NCI-H2029 (cell line): ENCODE results near the gene CUL3.
"Not testable (repeated sequence)": the region's sequence is repeated elsewhere in the genome, so short reads cannot be mapped to it uniquely, and the experiment has no call there.

Experiments used
- DNase-seq: peaks from one replicate; lab custom pipeline; 2025; lab: John Stamatoyannopoulos, UW

CUL3 gene

DNA sequence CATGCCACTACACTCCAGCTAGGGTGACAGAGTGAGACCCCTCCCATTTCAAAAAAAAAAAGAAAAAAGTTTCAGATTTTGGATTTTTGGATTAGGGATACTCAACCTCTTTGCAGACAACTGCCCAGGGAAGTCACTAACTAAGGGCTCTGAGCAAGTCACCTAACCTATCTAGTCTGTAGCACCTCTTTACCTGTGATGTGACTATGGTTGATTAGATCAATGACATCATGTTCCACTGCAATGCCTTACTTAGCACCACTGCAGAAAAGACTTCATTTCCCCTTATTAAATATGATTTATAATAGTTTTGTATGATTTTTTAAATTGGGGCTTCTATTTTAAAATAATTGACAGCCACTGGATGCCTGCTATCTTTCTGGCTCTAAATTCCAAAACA, 41.2 kb downstream of the CUL3 start:
- no peak for DNase-seq

DNA sequence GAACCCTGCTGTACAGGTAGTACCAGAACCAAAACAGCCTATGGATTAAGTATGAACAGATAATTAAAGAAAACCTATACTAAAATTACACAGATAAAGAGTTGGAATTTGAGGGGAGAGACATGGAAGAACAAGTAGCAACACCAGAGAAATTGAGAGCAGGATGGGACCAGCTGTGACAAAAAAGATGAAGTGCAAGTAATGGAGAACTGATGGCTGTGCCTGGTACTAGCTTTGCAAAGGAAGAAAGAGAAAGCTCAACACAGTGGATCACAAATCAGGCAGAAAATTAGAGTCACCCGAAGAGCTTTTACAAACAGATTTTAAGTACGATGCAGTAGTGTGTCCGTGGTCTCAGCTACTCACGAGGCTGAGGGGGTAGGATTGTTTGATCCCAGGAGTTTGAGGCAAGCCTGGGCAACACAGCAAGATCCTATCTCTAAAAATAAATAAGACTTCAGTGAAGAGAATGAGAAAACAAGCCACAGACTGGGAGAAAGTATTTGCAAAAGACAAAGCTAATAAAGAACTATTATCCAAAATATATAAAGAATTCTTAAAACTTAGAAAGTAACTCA, 46.5 kb downstream of the CUL3 start:
- DNase-seq: no peak

DNA sequence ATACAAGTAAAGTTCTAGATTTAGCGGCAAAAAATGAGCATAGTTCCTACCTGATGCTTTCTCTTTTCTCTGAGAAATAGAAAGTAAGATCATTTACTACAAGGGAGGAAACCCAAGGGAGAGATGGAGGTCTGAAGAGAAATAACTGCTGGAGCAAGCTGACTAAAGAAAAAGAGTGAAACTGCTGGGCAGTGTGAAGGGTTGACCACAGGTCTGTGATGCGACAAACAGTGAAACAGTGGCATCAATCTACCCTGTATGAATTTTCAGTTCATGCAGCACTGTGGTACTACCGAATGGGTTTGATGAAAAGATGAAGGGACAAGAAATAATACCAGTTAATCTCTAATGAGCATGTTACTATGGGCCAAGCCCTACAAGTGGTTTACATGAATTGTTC, 52.2 kb downstream of the CUL3 start:
- no peak for DNase-seq

DNA sequence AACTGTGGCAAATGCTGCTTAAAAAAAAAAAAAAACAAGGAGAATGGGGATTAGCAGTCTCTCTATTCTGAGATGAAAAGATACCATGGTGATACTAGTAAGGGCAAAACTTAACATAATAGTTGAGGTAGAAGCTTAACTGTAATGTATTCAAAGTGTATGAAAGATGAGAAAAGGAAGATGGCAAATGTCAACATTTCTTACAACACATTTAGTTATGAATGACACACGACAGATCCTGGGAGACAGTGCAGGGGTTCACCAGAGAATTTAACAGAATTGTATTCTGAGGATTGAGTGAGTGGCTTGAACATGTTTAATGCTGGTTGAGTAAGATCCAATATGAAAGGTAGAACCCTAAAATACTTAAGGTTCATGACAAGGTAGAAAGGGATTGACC, 52.7 kb downstream of the CUL3 start:
- DNase-seq: no peak

DNA sequence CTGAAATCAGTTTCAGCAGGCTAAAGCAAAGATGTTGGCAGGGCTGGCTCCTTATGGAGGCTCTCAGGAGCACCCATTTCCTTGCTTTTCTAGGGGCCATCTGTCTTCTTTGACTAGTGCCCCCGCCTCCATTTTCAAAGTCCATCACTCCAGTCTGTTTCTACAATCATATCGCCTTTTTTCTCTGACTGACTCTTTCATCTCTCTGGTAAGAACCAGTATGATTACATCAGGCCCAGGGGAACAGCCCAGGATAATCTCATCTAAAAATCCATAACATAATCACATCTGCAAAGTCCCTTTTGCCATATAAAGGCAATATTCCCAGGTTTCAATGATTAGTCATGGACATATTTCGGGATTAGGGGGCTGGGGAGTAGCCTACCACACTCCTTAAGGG, 57.0 kb downstream of the CUL3 start:
- no peak for DNase-seq

DNA sequence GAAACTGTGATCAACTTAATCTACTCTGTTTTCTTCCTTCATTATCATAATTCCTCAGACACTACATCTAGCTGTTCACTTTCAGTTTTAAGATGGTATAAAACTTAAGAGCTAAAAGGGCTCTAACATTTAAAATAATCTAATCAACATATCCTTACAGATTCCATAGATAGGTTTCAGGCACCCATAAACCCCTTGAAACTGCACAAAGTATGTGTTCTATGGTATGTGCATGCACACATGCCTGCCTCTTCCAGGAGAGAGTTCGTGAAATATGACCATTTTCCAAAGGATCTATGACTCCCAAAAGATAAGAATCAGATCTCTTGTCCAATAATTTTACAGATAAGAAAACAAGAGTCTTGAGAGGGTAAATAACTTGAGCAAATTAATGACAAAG, 59.4 kb downstream of the CUL3 start:
- no peak for DNase-seq

DNA sequence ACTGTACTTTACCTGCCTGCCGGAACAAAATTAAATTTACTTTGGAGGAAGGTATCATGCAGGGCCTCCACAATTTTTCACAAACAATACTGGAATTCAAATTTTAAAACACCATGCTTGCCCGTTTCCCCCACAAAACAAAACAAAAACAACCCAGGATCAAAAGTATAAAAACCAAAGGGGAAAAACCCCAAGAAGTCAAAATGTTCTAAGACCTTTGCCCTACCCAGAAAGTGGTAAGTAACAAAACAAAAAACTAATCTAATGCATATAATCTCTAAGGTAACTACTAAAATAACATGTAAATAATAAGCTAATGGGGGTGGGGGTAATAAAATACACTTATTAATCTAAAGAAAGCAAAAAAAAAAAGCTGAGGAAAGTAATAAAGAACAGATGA, 60.5 kb downstream of the CUL3 start:
- no peak for DNase-seq

DNA sequence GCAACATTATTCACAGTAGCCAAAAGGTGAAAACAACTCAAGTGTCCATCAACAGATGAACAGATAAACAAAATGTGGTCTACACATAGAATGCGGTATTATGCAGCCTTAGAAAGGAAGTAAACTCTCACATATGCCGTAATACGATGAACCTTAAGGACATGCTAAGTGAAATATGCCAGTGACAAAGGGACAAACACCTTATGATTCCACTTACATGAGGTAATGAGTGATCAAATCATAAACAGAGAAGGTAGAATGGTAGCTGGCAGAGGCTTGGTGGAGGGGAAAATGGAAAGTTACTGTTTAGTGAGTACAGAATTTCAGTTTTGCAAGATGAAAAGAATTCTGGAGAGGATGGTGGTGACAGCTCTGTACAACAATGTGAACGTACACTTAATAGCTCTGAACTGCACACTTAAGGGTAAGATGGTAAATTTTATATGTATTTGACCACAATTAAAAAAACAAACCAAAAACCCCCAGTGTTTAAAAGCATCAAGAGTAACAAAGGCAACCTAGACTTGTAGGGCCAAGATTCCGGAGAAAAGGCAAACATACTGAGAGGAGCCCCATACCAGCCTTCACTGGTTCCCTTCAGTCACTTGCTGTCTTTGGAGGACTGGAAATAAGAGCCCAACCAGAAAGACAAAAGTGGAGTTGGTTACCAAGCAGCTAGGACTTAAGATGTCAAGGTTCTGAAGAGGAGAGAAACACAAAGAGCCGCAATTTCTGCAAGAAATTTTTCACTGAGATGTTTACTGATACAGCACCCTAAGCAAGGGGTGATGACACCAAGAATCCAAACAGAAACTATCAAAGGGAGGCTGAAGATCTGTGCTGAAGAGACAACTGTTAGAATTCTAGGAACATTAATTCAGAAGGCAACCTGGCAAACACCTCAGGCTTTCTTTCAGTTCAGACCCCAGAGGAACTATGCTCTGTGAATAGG, 61.3 kb downstream of the CUL3 start:
- peak; percentile 40 for DNase-seq

DNA sequence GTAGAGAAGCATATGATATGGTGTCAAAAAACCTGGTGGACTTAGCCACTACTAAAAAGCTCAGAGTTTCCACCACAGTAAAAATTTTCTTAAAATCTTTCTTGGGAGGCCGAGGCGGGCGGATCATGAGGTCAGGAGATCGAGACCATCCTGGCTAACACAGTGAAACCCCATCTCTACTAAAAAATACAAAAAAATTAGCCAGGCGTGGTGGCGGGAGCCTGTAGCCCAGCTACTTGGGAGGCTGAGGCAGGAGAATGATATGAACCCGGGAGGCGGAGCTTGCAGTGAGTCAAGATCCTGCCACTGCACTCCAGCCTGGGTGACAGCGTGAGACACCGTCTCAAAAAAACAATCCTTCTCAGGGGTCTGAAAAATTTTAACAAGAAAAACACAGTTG, 62.7 kb downstream of the CUL3 start:
- DNase-seq: not testable (repeated sequence)

DNA sequence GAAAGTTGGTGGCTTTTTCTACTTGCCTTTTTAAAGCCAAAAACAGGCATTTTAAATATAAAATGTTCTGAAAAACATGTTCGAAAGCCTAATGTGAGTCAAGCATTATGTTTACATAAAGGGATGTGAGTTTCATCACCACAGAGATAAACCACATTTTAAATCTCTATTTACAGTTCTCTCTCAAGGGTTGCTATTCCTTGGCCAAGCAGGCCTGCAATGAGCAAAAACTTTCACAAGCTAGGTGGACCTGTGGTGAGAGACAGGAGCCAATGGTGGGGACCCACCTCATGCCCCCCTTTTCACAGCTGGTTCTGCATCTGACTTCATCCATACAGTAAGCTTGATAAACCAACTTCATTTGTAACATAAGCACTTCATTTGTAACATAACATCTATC, 65.1 kb downstream of the CUL3 start:
- no peak for DNase-seq

DNA sequence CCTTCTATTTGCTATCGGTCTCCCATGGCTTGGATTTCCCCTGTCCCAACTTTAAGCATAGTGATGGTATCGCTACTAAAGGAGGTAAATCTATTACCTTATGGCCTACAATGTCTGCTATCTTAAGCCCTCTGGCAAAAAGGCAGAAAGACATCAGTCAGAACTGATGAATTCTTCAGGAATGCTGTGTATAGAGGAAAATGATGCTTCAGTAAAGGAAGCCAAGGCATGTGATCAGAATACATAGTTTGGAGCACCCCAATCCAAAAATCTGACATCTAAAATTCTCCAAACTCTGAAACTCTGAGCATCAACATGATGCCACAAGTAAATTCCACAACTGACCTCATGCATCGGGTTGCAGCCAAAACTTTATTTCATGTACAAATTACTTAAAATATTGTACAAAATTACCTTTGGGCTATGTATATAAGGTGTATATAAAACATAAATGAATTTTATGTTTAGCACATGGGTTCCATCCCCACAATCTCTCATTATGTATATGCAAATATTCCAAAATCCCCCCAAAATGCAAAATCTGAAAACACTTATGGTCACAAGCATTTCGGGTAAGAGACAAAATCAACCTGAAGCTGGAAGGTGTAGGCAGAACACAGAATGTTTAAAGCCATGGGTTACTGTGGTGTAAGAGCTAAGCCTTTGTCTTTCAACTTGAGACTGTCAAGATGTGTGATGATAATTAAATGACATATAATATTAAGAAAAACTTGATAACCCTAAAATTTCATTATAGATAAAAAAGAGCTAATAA, 66.2 kb downstream of the CUL3 start:
- DNase-seq: no peak

DNA sequence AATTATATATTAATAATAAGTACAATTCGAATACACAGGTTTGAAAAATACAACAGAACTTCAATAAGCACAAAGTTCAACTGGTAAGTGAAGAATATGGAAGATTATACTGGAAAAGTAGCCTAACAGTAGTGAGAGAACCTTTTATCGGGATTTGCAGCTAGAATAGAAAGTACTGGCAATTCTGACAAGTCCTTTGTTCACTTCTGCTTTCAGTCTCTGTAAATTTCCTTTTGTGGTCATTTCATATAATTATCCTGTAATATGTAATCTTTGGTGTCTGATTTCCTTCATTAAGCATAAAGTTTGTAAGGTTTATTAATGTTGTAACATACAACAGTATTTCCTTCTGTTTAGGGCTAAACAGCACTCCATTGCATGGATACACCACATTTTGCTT, 67.2 kb downstream of the CUL3 start:
- DNase-seq: no peak

DNA sequence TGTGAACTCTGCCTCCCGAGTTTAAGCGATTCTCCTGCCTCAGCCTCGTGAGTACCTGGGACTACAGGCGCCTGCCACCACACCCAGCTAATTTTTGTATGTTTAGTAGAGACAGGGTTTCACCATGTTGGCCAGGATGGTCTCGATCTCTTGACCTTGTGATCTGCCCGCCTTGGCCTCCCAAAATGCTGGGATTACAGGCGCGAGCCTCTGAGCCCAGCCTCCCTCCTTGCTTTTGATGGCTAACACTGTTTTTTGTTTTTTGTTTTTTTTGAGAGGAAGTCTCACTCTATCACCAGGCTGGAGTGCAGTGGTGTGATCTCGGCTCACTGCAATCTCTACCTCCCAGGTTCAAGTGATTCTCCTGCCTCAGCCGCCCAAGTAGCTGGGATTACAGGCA, 68.8 kb downstream of the CUL3 start:
- not testable (repeated sequence) for DNase-seq

DNA sequence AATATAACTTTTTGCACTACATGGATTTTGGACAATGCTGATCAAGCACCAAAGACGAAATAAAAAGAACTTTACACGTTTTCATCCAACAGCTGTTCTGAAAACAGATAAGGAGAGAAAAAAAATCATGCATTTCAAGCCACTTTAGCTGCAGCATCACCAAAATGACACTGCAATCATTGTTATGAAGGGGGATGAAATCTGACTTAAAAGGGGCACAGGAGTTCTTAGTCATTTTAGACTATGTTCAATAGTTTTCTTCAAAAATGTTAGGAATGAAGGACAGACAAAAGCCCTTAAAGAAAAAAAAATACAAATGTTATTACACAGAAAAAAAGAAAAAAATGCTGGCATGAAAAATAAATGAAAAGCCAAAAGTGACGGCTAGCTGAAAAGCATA, 71.2 kb downstream of the CUL3 start:
- DNase-seq: no peak

DNA sequence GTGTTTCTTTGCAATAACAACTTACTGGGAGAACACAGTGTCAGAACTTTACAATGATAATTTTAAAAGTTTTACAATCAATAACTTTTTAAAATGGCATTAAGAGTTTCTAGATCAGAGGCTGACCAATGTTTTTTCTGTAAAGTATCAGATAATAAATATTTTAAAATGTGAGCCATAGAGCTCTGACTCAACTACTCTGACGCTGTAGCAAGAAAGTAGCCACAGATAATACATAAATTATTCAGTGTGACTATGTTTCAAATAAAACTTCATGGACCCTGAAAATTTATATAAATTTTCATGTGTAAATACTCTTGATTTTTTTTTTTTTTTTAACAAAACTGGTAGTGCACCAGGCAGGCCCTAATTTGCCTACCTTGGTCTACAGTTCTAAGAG, 77.4 kb downstream of the CUL3 start:
- DNase-seq: no peak

DNA sequence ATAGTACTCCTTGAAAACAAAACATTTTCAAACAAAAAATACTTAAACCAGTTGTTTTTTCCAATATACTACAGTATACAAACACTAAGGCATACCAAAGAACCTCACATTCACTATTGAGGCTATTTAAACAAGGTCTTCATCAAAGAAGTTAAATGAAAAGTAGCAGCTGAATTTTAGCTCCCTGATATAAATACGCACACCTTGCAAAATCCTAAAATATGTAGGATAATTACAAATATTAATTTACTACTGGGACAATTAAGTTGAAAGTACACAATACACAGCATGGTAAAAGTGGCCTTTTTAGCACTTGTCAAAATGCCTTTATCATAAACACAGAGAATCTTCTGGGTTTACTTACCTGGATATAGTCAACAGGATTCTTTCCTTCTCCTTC, 78.7 kb downstream of the CUL3 start:
- no peak for DNase-seq

DNA sequence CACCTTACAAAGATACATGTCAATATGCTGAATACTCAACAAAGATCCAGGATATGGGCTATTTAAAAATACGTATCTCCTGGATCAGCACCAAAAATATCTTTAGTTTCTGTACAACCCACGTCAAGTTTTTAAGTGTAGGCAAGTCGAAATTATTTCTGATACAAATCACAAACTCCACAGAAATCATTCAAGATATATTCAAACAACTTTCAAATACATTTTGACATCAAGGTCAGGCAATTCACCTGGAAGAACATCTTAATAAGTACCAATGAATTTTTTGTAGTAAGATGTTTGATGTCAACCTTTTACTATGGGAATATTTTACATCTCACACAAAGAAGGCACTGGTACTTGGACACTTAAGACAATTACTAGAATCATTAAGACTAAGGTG, 86.2 kb downstream of the CUL3 start:
- no peak for DNase-seq

DNA sequence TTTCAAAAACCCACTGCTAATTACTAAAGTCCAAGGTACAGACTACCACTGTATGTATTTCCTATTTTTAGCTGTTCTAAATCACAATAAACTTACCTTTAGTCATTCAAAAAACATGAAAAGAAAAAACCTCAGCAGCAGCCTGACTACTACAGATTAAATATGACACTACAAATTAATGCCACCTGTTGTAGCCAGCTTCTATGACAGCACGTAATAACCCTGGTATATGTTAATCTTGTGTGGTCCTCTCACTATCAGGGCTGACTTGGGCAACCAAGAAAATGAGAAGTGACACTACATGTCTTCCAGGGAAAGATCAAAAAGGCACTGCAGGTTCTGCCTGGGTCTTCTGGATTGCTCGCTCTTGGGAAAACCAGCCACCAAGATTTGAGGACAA, 92.6 kb downstream of the CUL3 start:
- DNase-seq: no peak

DNA sequence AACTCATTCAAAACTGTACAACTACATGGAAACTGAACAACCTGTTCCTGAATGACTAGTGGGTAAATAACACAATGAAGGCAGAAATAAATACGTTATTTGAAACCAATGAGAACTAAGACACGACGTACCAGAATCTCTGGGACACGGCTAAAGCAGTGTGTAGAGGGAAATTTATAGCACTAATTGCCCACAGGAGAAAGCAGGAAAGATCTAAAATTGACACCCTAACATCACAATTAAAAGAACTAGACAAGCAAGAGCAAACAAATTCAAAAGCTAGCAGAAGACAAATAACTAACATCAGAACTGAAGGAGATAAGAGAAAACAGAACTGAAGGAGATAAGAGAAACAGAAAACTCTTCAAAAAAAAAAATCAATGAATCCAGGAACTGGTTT, 97.2 kb downstream of the CUL3 start:
- not testable (repeated sequence) for DNase-seq

DNA sequence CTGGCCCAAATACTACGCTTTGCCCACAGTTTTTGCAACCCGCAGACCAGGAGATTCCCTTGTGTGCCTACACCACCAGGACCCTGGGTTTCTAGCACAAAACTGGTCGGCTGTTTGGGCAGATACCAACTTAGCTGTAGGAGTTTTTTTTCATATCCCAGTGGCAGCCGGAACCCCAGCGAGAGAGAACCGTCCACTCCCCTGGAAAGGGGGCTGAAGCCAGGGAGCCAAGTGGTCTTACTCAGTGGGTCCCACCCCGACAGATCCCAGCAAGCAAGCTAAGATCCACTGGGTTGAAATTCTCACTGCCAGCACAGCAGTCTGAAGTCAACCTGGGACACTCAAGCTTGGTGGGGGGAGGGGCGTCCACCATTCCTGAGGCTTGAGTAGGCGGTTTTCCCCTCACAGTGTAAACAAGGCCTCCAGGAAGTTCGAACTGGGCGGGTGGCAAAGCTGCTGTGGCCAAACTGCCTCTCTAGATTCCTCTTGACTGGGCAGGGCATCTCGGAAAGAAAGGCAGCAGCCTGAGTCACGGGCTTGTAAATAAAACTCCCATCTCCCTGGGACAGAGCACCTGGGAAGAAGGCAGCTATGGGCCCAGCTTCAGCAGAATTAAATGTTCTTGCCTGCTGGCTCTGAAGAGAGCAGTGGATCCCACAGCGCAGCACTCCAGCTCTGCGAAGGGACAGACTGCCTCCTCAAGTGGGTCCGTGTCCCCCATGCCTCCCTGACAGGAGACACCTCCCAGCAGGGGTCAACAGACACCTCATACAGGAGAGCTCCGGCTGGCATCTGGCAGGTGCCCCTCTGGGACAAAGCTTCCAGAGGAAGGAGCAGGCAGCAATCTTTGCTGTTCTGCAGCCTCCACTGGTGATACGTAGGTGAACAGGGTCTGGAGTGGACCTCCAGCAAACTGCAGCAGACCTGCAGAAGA, 99.8 kb downstream of the CUL3 start:
- DNase-seq: peak; percentile 77

DNA sequence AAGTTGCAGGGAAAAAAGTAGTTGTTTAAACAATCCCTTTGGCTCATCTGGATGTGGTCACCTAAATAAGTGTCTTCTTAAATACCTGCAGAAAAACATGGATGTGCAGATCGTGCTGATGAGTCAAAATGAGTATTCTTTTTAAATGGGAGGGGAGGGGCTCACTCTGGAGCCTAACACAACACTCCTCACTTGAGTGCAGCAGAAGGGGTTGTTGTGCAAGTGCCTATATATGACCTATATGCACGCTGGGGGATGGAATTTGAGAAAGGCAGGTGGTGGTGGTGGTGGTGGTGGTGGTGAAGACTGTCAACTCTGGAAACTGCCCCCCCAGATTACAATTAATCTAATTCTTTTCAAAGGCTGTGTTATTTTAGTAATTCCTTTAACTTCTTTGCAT, 105.3 kb downstream of the CUL3 start:
- no peak for DNase-seq

DNA sequence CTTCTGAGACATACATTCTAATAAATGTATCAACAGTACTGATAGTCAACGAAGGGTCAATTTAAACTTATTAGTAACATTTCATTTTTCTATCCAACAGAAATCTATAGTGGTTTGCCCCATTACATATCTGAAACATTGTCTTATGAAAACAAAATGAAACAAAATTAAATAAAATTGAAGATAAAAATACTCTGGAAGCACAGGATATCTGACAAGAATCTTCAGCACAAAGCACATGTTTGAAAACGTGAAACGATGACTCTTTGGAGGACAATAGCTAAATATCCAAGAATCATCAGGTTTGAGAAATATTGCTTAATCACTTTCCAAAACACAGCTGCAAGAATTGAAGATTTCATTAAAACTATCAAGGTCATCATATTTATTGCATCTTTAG, 112.3 kb downstream of the CUL3 start:
- no peak for DNase-seq
